Mesothelial cell of epicardium (in vitro differentiated cells): Measurements from ENCODE around the gene SP140. TPM values are rescaled to one million over a fixed set of nuclear protein-coding genes. Genes with fewer than 3 reads are reported as not detected.

Experiments used
- DNase-seq, 2 experiments: peaks; one replicate each; pipeline ENCODE4 v3.0.0; 2021; ENCODE audit warnings: low spot score in 2 of 2; ENCODE audit not compliant: unreplicated experiment in 2 of 2
- H3K27ac Mint-ChIP-seq: 2 replicates; pipeline ENCODE4 v1.8.0; 2021; ENCODE audit warnings: mixed read lengths
- H3K27me3 Mint-ChIP-seq: 2 replicates; pipeline ENCODE4 v1.8.0; 2021; ENCODE audit warnings: low read depth, mixed read lengths
- H3K36me3 Mint-ChIP-seq: 2 replicates; pipeline ENCODE4 v1.8.0; 2021; ENCODE audit warnings: mixed read lengths
- H3K4me1 Mint-ChIP-seq: 2 replicates; pipeline ENCODE4 v1.8.0; 2021; ENCODE audit warnings: mixed read lengths
- H3K4me3 Mint-ChIP-seq: 2 replicates; pipeline ENCODE4 v1.8.0; 2021; ENCODE audit warnings: mild to moderate bottlenecking, moderate library complexity, mixed read lengths
- H3K9me3 Mint-ChIP-seq: 2 replicates; pipeline ENCODE4 v1.8.0; 2021; ENCODE audit warnings: mixed read lengths
- CTCF ChIP-seq: fragments of 200-600 bp; sonication (generic); IDR thresholded peaks from one replicate; pipeline ENCODE4 v1.5.0; 2021; ENCODE audit warnings: antibody characterized with exemption; ENCODE audit not compliant: unreplicated experiment
- total RNA-seq: library from RNA; stranded (reverse); gene quantifications from 3 replicates; pipeline ENCODE4 v1.2.1, GENCODE V29; 2021

Gene SP140
- total RNA-seq, 1 donor from 2014 or later, result 0.34 TPM

- TF ChIP-seq CTCF, result no peak
- Mint-ChIP-seq H3K27me3 (no peaks in the 10 kb centered on the region), H3K27ac (no peak overlapping the region), H3K4me3 (no peak overlapping the region), H3K36me3 (peaks cover 42% of the 10 kb centered on the region), H3K9me3 (peaks cover 21% of the 10 kb centered on the region), H3K4me1 (no peaks in the 10 kb centered on the region)
- DNase-seq, result no peak
Observed at GRCh38 chr2:230184727-230185578, 40.6 kb upstream of the SP140 start.

- Mint-ChIP-seq H3K9me3 (peaks cover 9% of the 10 kb centered on the region), H3K4me3 (no peak overlapping the region), H3K27ac (no peak overlapping the region), H3K4me1 (no peaks in the 10 kb centered on the region), H3K36me3 (peaks cover 65% of the 10 kb centered on the region), H3K27me3 (no peaks in the 10 kb centered on the region)
- no peak for TF ChIP-seq CTCF
- DNase-seq, result no peak
Observed at GRCh38 chr2:230202430-230203109, 23.0 kb upstream of the SP140 start.

GRCh38 chr2:230203110-230203676, 22.3 kb upstream of the SP140 start:
- Mint-ChIP-seq H3K27ac (no peak overlapping the region), H3K9me3 (peaks cover 9% of the 10 kb centered on the region), H3K4me1 (no peaks in the 10 kb centered on the region), H3K27me3 (no peaks in the 10 kb centered on the region), H3K36me3 (peaks cover 59% of the 10 kb centered on the region), H3K4me3 (no peak overlapping the region)
- DNase-seq, result no peak
- TF ChIP-seq CTCF, result no peak

GRCh38 chr2:230205034-230205433, 20.5 kb upstream of the SP140 start:
- Mint-ChIP-seq H3K4me1 (no peaks in the 10 kb centered on the region), H3K9me3 (peaks cover 9% of the 10 kb centered on the region), H3K4me3 (no peak overlapping the region), H3K27ac (no peak overlapping the region), H3K36me3 (peaks cover 51% of the 10 kb centered on the region), H3K27me3 (no peaks in the 10 kb centered on the region)
- TF ChIP-seq CTCF, result no peak
- DNase-seq, result no peak

GRCh38 chr2:230205721-230206120, 19.8 kb upstream of the SP140 start:
- no peak overlapping the region for H3K27ac Mint-ChIP-seq

More at GRCh38 chr2:230205721-230206120, 19.8 kb upstream of the SP140 start:
- peaks cover 45% of the 10 kb centered on the region for H3K36me3 Mint-ChIP-seq
- no peak overlapping the region for H3K4me3 Mint-ChIP-seq
- peaks cover 9% of the 10 kb centered on the region for H3K9me3 Mint-ChIP-seq
- no peaks in the 10 kb centered on the region for H3K27me3 Mint-ChIP-seq
- TF ChIP-seq CTCF, result no peak
- no peak for DNase-seq
- H3K4me1 Mint-ChIP-seq, result no peaks in the 10 kb centered on the region
